ENCODE results near the gene SH3RF3.

DNA sequence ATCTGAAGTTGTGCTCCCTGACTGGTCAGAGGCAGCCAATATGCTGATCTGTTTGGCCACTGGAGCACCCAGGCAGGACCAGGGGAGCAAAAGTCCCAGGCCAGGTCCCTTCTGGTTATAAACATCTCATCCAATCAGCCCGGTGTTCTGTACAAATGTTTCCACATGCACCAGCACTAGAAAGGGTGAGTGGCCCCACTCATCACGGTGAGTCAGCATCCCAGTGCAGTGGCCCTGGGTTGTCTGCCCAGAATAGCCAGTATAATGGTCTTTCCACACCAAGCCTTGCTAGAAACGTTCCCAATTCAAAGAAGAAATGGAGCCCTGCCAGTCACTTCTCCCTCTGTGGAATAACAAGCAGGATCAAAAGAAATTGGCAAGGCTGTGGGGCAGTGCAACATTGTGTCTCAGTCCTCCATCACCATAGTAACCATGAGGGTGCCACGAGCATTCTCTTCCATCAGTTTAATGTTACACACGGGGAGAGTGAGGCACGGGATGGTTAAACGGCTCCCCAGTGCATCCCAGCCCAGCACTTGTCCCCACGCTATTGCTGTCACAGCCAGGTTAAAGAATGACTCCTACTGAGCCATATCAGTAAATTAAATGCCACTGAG lies 309.9 kb downstream of the SH3RF3 start:
- no peak for TF ChIP-seq CTCF (IDR thresholded peaks at IDR 0.05)
- TF ChIP-seq POLR2A (IDR thresholded peaks at IDR 0.05) = no peak
- no peak for TF ChIP-seq EP300 (IDR thresholded peaks at IDR 0.05)
